MCF 10A (cell line): ENCODE data around the gene UBD. TPM values are rescaled to one million over a fixed set of nuclear protein-coding genes. Genes with fewer than 3 reads are reported as not detected.

Source experiments
- BruUV-seq: library from RNA; stranded (reverse); fragments of 400-500 nt; replicated peaks from 2 replicates; lab custom pipeline; 2021; lab: Mats Ljungman, UMichigan
- CTCF ChIA-PET: fragments of 300-600 bp; sonication (Branson Sonifier 250); formaldehyde crosslinking; extraction: SDS; loops from one replicate; lab custom pipeline; 2021; ENCODE audit warnings: antibody characterized with exemption, inconsistent platforms; lab: Yijun Ruan, JAX
- POLR2A ChIA-PET: fragments of 300-600, 350-650 bp; sonication (Branson Sonifier 250); formaldehyde crosslinking; extraction: SDS; loops from one replicate; lab custom pipeline; 2020; ENCODE audit warnings: antibody characterized with exemption, inconsistent platforms; lab: Yijun Ruan, JAX
- DNase-seq: peaks from one replicate; pipeline ENCODE4 v3.0.0-alpha.2; 2018; ENCODE audit not compliant: unreplicated experiment
- H3K27ac Mint-ChIP-seq: one replicate; pipeline ENCODE4 v1.8.0; 2022; ENCODE audit warnings: mild to moderate bottlenecking, low read depth, mixed read lengths; ENCODE audit not compliant: unreplicated experiment
- H3K27me3 Mint-ChIP-seq: one replicate; pipeline ENCODE4 v1.8.0; 2022; ENCODE audit warnings: mixed read lengths; ENCODE audit not compliant: insufficient read depth, unreplicated experiment
- H3K36me3 Mint-ChIP-seq: one replicate; pipeline ENCODE4 v1.8.0; 2022; ENCODE audit warnings: mild to moderate bottlenecking, moderate library complexity, mixed read lengths; ENCODE audit not compliant: insufficient read depth, unreplicated experiment
- H3K4me1 Mint-ChIP-seq: one replicate; pipeline ENCODE4 v1.8.0; 2022; ENCODE audit warnings: mixed read lengths; ENCODE audit not compliant: insufficient read depth, unreplicated experiment
- H3K4me3 Mint-ChIP-seq: one replicate; pipeline ENCODE4 v1.8.0; 2022; ENCODE audit warnings: mild to moderate bottlenecking, moderate library complexity, mixed read lengths; ENCODE audit not compliant: unreplicated experiment
- H3K9me3 Mint-ChIP-seq: one replicate; pipeline ENCODE4 v1.8.0; 2022; ENCODE audit warnings: mixed read lengths; ENCODE audit not compliant: unreplicated experiment
- CTCF ChIP-seq: fragments of 200-600 bp; IDR thresholded peaks from one replicate; pipeline ENCODE4 v1.8.0; 2022; ENCODE audit warnings: antibody characterized with exemption, mild to moderate bottlenecking; ENCODE audit not compliant: unreplicated experiment
- intact Hi-C: fragments of 100-400 bp; cut with micrococcal nuclease; formaldehyde crosslinking; loops from 2 replicates; pipeline ENCODE4 v1.14.1; 2022
- total RNA-seq: library from RNA; stranded (reverse); gene quantifications from 2 replicates; pipeline ENCODE4 v1.2.3, GENCODE V29; 2022

The UBD gene
- total RNA-seq, 1 experiment from 2014 or later: not detected

GRCh38 chr6:29567991-29568390, 8.5 kb upstream of the UBD start:
- BruUV-seq: no TSS peak
- H3K9me3 Mint-ChIP-seq: no peaks in the 10 kb centered on the region
- no peaks in the 10 kb centered on the region for H3K4me1 Mint-ChIP-seq
- no peak overlapping the region for H3K27ac Mint-ChIP-seq
- no peak overlapping the region for H3K4me3 Mint-ChIP-seq
- DNase-seq: no peak
- intact Hi-C loops: no loop called here
- H3K27me3 Mint-ChIP-seq: peaks cover 73% of the 10 kb centered on the region
- H3K36me3 Mint-ChIP-seq: no peaks in the 10 kb centered on the region
- ChIA-PET POLR2A (interaction anchor here (0.6 kb wide), 2 partner anchors 563 to 582 kb away, joined by 3 to 4 read pairs; partner anchors contain the start of gene ZNF311), CTCF (no interaction called here)
- TF ChIP-seq CTCF: no peak

GRCh38 chr6:29567541-29567940, 8.0 kb upstream of the UBD start:
- ChIA-PET CTCF (no interaction called here), POLR2A (interaction anchor here (0.6 kb wide), 1 partner anchor 582 kb away, joined by 3 read pairs; no protein-coding TSS in a partner anchor)

GRCh38 chr6:29566856-29567255, 7.3 kb upstream of the UBD start:
- H3K4me1 Mint-ChIP-seq: no peaks in the 10 kb centered on the region
- CTCF ChIA-PET: no interaction called here

More at GRCh38 chr6:29567541-29567940, 8.0 kb upstream of the UBD start:
- H3K9me3 Mint-ChIP-seq: no peaks in the 10 kb centered on the region
- peaks cover 76% of the 10 kb centered on the region for H3K27me3 Mint-ChIP-seq
- TF ChIP-seq CTCF: no peak
- DNase-seq: no peak
- no peak overlapping the region for H3K4me3 Mint-ChIP-seq
- no peaks in the 10 kb centered on the region for H3K36me3 Mint-ChIP-seq
- no TSS peak for BruUV-seq
- no peak overlapping the region for H3K27ac Mint-ChIP-seq
- H3K4me1 Mint-ChIP-seq: no peaks in the 10 kb centered on the region
- intact Hi-C loops: no loop called here

DNA sequence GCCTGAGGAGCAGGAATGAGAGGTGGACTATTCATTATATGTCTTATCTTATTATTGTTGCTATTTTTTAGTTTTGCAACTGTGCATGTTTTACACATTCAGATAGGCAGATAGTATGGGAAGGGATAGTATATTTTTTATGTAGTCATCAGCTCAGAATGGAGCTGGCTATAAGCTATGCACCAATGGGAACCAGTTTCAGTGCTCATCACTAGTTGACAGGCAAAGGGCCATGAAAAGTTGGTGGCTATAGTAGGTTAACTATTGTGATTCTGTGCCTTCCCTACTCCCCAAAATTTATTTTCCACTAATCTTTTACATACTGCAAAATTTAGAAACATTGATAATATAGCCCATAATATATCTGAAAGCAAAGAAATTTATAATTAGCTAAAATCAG, 5.3 kb upstream of the UBD start:
- Mint-ChIP-seq H3K9me3 (no peaks in the 10 kb centered on the region), H3K27me3 (peaks cover 83% of the 10 kb centered on the region), H3K27ac (no peak overlapping the region), H3K36me3 (no peaks in the 10 kb centered on the region), H3K4me3 (no peak overlapping the region), H3K4me1 (no peaks in the 10 kb centered on the region)
- intact Hi-C loops: no loop called here
- no peak for DNase-seq
- CTCF ChIA-PET: interaction anchor here (0.7 kb wide), 1 partner anchor 1004 kb away, joined by 5 read pairs; no protein-coding TSS in a partner anchor
- POLR2A ChIA-PET: no interaction called here
- no TSS peak for BruUV-seq
- TF ChIP-seq CTCF: no peak

More at GRCh38 chr6:29566856-29567255, 7.3 kb upstream of the UBD start:
- no peaks in the 10 kb centered on the region for H3K9me3 Mint-ChIP-seq
- no peak overlapping the region for H3K4me3 Mint-ChIP-seq
- no peaks in the 10 kb centered on the region for H3K36me3 Mint-ChIP-seq
- POLR2A ChIA-PET: no interaction called here
- TF ChIP-seq CTCF: no peak
- no peak overlapping the region for H3K27ac Mint-ChIP-seq
- no peak for DNase-seq
- H3K27me3 Mint-ChIP-seq: peaks cover 76% of the 10 kb centered on the region
- no TSS peak for BruUV-seq
- intact Hi-C loops: no loop called here
